ENCODE results near the gene UNC13B. TPM values are rescaled to one million over a fixed set of nuclear protein-coding genes. Genes with fewer than 3 reads are reported as not detected.
"Not testable (repeated sequence)": the region's sequence is repeated elsewhere in the genome, so short reads cannot be mapped to it uniquely, and the experiment has no call there.

The UNC13B gene
- total RNA-seq, 1 donor = 25.3 TPM

DNA sequence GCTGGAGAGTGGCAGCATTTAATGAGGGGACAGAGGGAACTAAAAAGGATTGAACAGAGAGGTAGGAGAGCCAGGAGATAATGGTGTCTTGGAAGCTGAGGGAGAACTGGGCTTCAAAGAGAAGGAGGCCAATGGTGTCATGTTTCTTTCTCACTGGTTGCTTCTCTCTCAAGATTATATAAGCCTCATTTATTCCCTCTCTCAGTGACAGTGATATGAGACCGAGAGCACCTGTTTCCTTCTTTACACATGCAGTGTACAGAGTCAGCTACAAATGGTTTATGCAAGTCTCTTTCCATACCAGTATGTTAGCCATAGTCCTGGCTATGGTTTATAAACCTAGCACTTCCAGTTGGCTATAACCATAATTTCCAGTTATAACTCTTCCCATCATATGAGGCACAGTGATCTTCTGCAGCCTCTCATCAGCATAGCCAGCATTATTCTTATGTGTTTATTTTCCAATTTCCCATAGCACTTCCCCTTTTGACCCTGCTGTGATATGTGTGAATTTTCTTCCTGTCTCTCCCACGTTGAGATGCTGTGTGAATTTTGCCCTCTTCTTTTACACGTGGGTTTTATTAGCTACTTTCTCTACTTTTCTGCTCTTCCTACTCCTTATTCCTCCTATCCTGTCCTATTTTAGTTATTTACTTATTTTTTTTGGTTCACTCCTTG lies 71.2 kb downstream of the UNC13B start:
- no peak overlapping the region for H3K4me2 ChIP-seq (ENCODE audit: insufficient read depth, low read length)
- no peaks in the 10 kb centered on the region for H3K36me3 ChIP-seq (ENCODE audit: insufficient read depth, low read length)
- H3K4me3 ChIP-seq (ENCODE audit: insufficient read depth, low read length) = no peak overlapping the region
- no peaks in the 10 kb centered on the region for H3K9me3 ChIP-seq (ENCODE audit: low read depth, low read length)
- no peaks in the 10 kb centered on the region for H4K20me1 ChIP-seq (ENCODE audit: insufficient read depth, low read length)
- H2AFZ ChIP-seq (ENCODE audit: low read length) = no peak overlapping the region
- no peaks in the 10 kb centered on the region for H3K79me2 ChIP-seq (ENCODE audit: insufficient read depth, low read length)
- H3K4me1 ChIP-seq (ENCODE audit: insufficient read depth, low read length) = no peaks in the 10 kb centered on the region
- H3K27me3 ChIP-seq (ENCODE audit: insufficient read depth, low read length) = no peaks in the 10 kb centered on the region
- TF ChIP-seq, protein P1, sequence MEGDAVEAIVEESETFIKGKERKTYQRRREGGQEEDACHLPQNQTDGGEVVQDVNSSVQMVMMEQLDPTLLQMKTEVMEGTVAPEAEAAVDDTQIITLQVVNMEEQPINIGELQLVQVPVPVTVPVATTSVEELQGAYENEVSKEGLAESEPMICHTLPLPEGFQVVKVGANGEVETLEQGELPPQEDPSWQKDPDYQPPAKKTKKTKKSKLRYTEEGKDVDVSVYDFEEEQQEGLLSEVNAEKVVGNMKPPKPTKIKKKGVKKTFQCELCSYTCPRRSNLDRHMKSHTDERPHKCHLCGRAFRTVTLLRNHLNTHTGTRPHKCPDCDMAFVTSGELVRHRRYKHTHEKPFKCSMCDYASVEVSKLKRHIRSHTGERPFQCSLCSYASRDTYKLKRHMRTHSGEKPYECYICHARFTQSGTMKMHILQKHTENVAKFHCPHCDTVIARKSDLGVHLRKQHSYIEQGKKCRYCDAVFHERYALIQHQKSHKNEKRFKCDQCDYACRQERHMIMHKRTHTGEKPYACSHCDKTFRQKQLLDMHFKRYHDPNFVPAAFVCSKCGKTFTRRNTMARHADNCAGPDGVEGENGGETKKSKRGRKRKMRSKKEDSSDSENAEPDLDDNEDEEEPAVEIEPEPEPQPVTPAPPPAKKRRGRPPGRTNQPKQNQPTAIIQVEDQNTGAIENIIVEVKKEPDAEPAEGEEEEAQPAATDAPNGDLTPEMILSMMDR (IDR thresholded peaks at IDR 0.05; ENCODE audit: extremely low read depth, low read depth, low read length) = no peak
- no peak overlapping the region for H3K27ac ChIP-seq (ENCODE audit: low read depth, low read length)
- DNase-seq (ENCODE audit: insufficient read length, low spot score, missing footprints) = no peak

DNA sequence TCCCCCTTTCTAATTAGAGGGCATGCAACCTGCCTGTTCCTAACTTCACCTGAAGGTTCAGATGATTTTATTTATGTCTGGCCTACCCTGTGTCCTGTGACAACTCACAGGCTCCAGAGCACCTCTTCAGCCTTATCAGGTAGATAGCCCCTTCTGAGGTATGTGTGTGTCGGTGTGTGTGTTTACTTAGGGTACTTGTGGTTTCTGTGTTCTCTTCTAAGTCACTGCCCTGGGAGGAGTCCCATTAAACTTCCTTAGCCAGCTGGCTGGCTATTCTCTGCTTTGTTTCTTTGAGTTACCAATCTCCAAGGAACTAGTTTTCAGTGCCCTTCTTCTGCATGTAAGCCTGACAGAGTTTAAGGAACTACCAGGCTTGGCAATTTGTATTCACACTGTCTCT lies 74.9 kb downstream of the UNC13B start:
- no peak overlapping the region for H3K4me3 ChIP-seq (ENCODE audit: insufficient read depth, low read length)
- no peak for DNase-seq (ENCODE audit: insufficient read length, low spot score, missing footprints)
- H3K79me2 ChIP-seq (ENCODE audit: insufficient read depth, low read length) = no peaks in the 10 kb centered on the region
- H3K9me3 ChIP-seq (ENCODE audit: low read depth, low read length) = no peaks in the 10 kb centered on the region
- H3K27ac ChIP-seq (ENCODE audit: low read depth, low read length) = no peak overlapping the region
- no peak overlapping the region for H2AFZ ChIP-seq (ENCODE audit: low read length)
- no peaks in the 10 kb centered on the region for H3K27me3 ChIP-seq (ENCODE audit: insufficient read depth, low read length)
- H3K36me3 ChIP-seq (ENCODE audit: insufficient read depth, low read length) = no peaks in the 10 kb centered on the region
- TF ChIP-seq, protein P1 (IDR thresholded peaks at IDR 0.05; ENCODE audit: extremely low read depth, low read depth, low read length) = no peak
- H3K4me1 ChIP-seq (ENCODE audit: insufficient read depth, low read length) = no peaks in the 10 kb centered on the region
- no peak overlapping the region for H3K4me2 ChIP-seq (ENCODE audit: insufficient read depth, low read length)
- H4K20me1 ChIP-seq (ENCODE audit: insufficient read depth, low read length) = no peaks in the 10 kb centered on the region

DNA sequence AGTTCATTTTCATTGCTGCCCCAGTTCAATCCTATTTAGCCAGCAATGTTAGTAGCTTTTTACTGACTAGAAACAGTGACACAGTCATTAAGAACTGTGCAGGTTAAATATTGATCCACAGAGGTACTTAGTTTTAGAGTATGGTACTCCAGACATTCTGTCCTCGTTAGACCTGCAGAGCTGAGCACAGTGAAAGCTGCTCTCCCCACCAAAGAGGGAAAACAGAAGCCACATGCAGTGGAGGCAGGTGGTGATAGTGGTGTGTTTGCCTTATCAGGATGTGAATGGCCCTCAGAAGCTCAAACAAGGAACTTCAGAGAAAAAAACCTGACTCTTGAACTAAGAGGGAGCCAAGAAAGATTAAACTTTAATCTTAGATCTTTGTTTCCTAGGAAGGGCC lies 75.5 kb downstream of the UNC13B start:
- Histone ChIP-seq H4K20me1 (ENCODE audit: insufficient read depth, low read length) (no peaks in the 10 kb centered on the region), H3K79me2 (ENCODE audit: insufficient read depth, low read length) (no peaks in the 10 kb centered on the region), H3K27ac (ENCODE audit: low read depth, low read length) (no peak overlapping the region), H3K4me1 (ENCODE audit: insufficient read depth, low read length) (no peaks in the 10 kb centered on the region), H3K36me3 (ENCODE audit: insufficient read depth, low read length) (no peaks in the 10 kb centered on the region), H3K27me3 (ENCODE audit: insufficient read depth, low read length) (no peaks in the 10 kb centered on the region), H3K9me3 (ENCODE audit: low read depth, low read length) (no peaks in the 10 kb centered on the region), H2AFZ (ENCODE audit: low read length) (no peak overlapping the region), H3K4me2 (ENCODE audit: insufficient read depth, low read length) (no peak overlapping the region), H3K4me3 (ENCODE audit: insufficient read depth, low read length) (no peak overlapping the region)
- no peak for DNase-seq (ENCODE audit: insufficient read length, low spot score, missing footprints)
- TF ChIP-seq, protein P1 (IDR thresholded peaks at IDR 0.05; ENCODE audit: extremely low read depth, low read depth, low read length) = no peak

DNA sequence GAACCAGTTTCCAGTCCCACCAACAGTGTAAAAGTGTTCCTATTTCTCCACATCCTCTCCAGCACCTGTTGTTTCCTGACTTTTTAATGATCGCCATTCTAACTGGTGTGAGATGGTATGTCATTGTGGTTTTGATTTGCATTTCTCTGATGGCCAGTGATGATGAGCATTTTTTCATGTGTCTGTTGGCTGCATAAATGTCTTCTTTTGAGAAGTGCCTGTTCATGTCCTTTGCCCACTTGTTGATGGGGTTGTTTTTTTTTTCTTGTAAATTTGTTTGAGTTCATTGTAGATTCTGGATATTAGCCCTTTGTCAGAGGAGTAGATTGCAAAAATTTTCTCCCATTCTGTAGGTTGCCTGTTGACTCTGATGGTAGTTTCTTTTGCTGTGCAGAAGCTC lies 84.1 kb downstream of the UNC13B start:
- not testable (repeated sequence) for H3K27ac ChIP-seq (ENCODE audit: low read depth, low read length); H3K27me3 ChIP-seq (ENCODE audit: insufficient read depth, low read length); H2AFZ ChIP-seq (ENCODE audit: low read length); H4K20me1 ChIP-seq (ENCODE audit: insufficient read depth, low read length); H3K9me3 ChIP-seq (ENCODE audit: low read depth, low read length); H3K79me2 ChIP-seq (ENCODE audit: insufficient read depth, low read length); H3K4me2 ChIP-seq (ENCODE audit: insufficient read depth, low read length); H3K36me3 ChIP-seq (ENCODE audit: insufficient read depth, low read length); DNase-seq (ENCODE audit: insufficient read length, low spot score, missing footprints); H3K4me1 ChIP-seq (ENCODE audit: insufficient read depth, low read length); H3K4me3 ChIP-seq (ENCODE audit: insufficient read depth, low read length)
